IMR-90 (cell line): ENCODE data around the gene GRID1. TPM values are rescaled to one million over a fixed set of nuclear protein-coding genes. Genes with fewer than 3 reads are reported as not detected.

Experiments
- ATAC-seq: fragments of 200-7000 bp; cut with Tn5 transposase; 2 replicates; pipeline ENCODE4 v1.9.1; 2020; ENCODE audit warnings: low read depth, mild to moderate bottlenecking, moderate library complexity
- BruUV-seq: library from RNA; stranded (reverse); fragments of 400-500 nt; replicated peaks from 2 replicates; lab custom pipeline; 2021; lab: Mats Ljungman, UMichigan
- CTCF ChIA-PET: fragments of 300-600 bp; formaldehyde crosslinking; extraction: SDS; loops from one replicate; lab custom pipeline; 2021; ENCODE audit warnings: antibody characterized with exemption; lab: Yijun Ruan, JAX
- POLR2A ChIA-PET: fragments of 300-600 bp; sonication (Branson Sonifier 250); formaldehyde crosslinking; loops from one replicate; lab custom pipeline; 2022; ENCODE audit warnings: antibody characterized with exemption; ENCODE audit not compliant: unreplicated experiment; lab: Charles Lee
- DNase-seq: peaks from one replicate; pipeline ENCODE4 v3.0.0; 2013
- H2AFZ ChIP-seq: replicated peaks from 2 replicates; pipeline ENCODE3; 2013; ENCODE audit warnings: low read length, mild to moderate bottlenecking; ENCODE audit not compliant: poor library complexity
- H2AK5ac ChIP-seq: 2 replicates; pipeline ENCODE4 v1.6.1; 2013; ENCODE audit warnings: low read depth, low read length, inconsistent platforms
- H2AK9ac ChIP-seq: replicated peaks from 2 replicates; pipeline ENCODE3; 2013; ENCODE audit warnings: mild to moderate bottlenecking, low read depth, low read length, moderate library complexity; ENCODE audit not compliant: poor library complexity
- H2BK120ac ChIP-seq: 2 replicates; pipeline ENCODE4 v1.6.1; 2013; ENCODE audit warnings: low read depth, low read length, inconsistent platforms
- H2BK15ac ChIP-seq: 3 replicates; pipeline ENCODE4 v1.6.1; 2013; ENCODE audit warnings: low read depth, low read length, inconsistent platforms
- H2BK20ac ChIP-seq: 2 replicates; pipeline ENCODE4 v1.6.1; 2013; ENCODE audit warnings: low read depth, mild to moderate bottlenecking, inconsistent platforms, low read length, moderate library complexity
- H2BK5ac ChIP-seq: 2 replicates; pipeline ENCODE4 v1.6.1; 2013; ENCODE audit warnings: mild to moderate bottlenecking, low read depth, low read length, inconsistent platforms; ENCODE audit not compliant: poor library complexity, severe bottlenecking
- H3K14ac ChIP-seq: replicated peaks from 2 replicates; pipeline ENCODE4 v1.6.1; 2013; ENCODE audit warnings: low read depth, low read length, inconsistent platforms
- H3K18ac ChIP-seq: 2 replicates; pipeline ENCODE4 v1.6.1; 2013; ENCODE audit warnings: low read depth, low read length, control low read depth
- H3K23ac ChIP-seq: 2 replicates; pipeline ENCODE4 v1.6.1; 2013; ENCODE audit warnings: low read depth, low read length, inconsistent platforms
- H3K27ac ChIP-seq: 2 replicates; pipeline ENCODE4 v1.5.1; 2013; ENCODE audit warnings: mild to moderate bottlenecking, control low read depth, low read length; ENCODE audit not compliant: insufficient read depth
- H3K27me3 ChIP-seq: 2 replicates; pipeline ENCODE4 v1.6.1; 2013; ENCODE audit warnings: low read length; ENCODE audit not compliant: control insufficient read depth, insufficient read depth
- H3K36me3 ChIP-seq: 2 replicates; pipeline ENCODE4 v1.6.1; 2013; ENCODE audit warnings: low read length, mixed read lengths; ENCODE audit not compliant: control insufficient read depth, insufficient read depth
- H3K4ac ChIP-seq: 2 replicates; pipeline ENCODE4 v1.6.1; 2013; ENCODE audit warnings: low read depth, low read length, inconsistent platforms
- H3K4me1 ChIP-seq: 2 replicates; pipeline ENCODE4 v1.6.1; 2013; ENCODE audit warnings: low read length, mixed read lengths; ENCODE audit not compliant: control insufficient read depth, insufficient read depth
- H3K4me2 ChIP-seq: 2 replicates; pipeline ENCODE4 v1.6.1; 2013; ENCODE audit warnings: low read depth, mild to moderate bottlenecking, control low read depth, low read length, moderate library complexity
- H3K4me3 ChIP-seq: 2 replicates; pipeline ENCODE4 v1.5.1; 2013; ENCODE audit warnings: low read depth, mild to moderate bottlenecking, control low read depth, low read length, moderate library complexity; ENCODE audit not compliant: insufficient read depth
- H3K56ac ChIP-seq: 2 replicates; pipeline ENCODE4 v1.6.1; 2013; ENCODE audit warnings: low read length, inconsistent platforms; ENCODE audit not compliant: insufficient read depth; ENCODE audit errors: extremely low read depth
- H3K79me1 ChIP-seq, 2 experiments: 2 replicates each; pipeline ENCODE4 v1.6.1; 2013; ENCODE audit warnings: low read length in 2 of 2, inconsistent platforms in 1 of 2, low read depth in 1 of 2
- H3K9ac ChIP-seq: 2 replicates; pipeline ENCODE4 v1.6.1; 2013; ENCODE audit warnings: low read depth, low read length, control low read depth
- H3K9me1 ChIP-seq: 2 replicates; pipeline ENCODE4 v1.6.1; 2013; ENCODE audit warnings: low read length, inconsistent platforms; ENCODE audit not compliant: insufficient read depth
- H3K9me3 ChIP-seq: 2 replicates; pipeline ENCODE4 v1.6.1; 2013; ENCODE audit warnings: low read length; ENCODE audit not compliant: control insufficient read depth, insufficient read depth
- H4K20me1 ChIP-seq: 2 replicates; pipeline ENCODE4 v1.6.1; 2013; ENCODE audit warnings: low read length, inconsistent platforms; ENCODE audit not compliant: insufficient read depth
- H4K5ac ChIP-seq: 2 replicates; pipeline ENCODE4 v1.6.1; 2013; ENCODE audit warnings: mild to moderate bottlenecking, low read depth, low read length, control low read depth
- H4K8ac ChIP-seq, 2 experiments: 2 replicates each; pipeline ENCODE4 v1.6.1; 2013; ENCODE audit warnings: low read depth in 2 of 2, low read length in 2 of 2, control low read depth in 1 of 2, inconsistent platforms in 1 of 2
- H4K91ac ChIP-seq: 2 replicates; pipeline ENCODE4 v1.6.1; 2013; ENCODE audit warnings: low read depth, low read length, inconsistent platforms; ENCODE audit not compliant: insufficient read depth
- BHLHE40 ChIP-seq: fragments of 150-350 bp; IDR thresholded peaks from 2 replicates; pipeline ENCODE4 v1.6.1; 2016; ENCODE audit warnings: mild to moderate bottlenecking, low read depth, low read length
- CEBPB ChIP-seq: IDR thresholded peaks from 2 replicates; pipeline ENCODE4 v1.6.1; 2012; ENCODE audit warnings: low read depth, low read length, improper control_type of control experiment
- MAZ ChIP-seq: IDR thresholded peaks from 2 replicates; pipeline ENCODE4 v1.6.1; 2012; ENCODE audit warnings: low read depth, mild to moderate bottlenecking, low read length, improper control_type of control experiment, moderate library complexity, borderline replicate concordance
- NFE2L2 ChIP-seq: fragments of 150-350 bp; IDR thresholded peaks from 2 replicates; pipeline ENCODE4 v1.6.1; 2016; ENCODE audit warnings: low read depth, mild to moderate bottlenecking, low read length
- RCOR1 ChIP-seq: IDR thresholded peaks from 2 replicates; pipeline ENCODE4 v1.6.1; 2012; ENCODE audit warnings: mild to moderate bottlenecking, low read length, improper control_type of control experiment; ENCODE audit not compliant: insufficient replicate concordance
- RFX5 ChIP-seq: IDR thresholded peaks from 2 replicates; pipeline ENCODE4 v1.8.0; 2012; ENCODE audit warnings: low read depth, mild to moderate bottlenecking, low read length, moderate library complexity
- WGBS, 2 experiments: methylation state at CpG; one replicate each; pipeline versions ENCODE4 v1.1.5 to v1.1.7; 2013; ENCODE audit warnings: missing lambda C conversion rate in 2 of 2; ENCODE audit not compliant: insufficient read length in 1 of 2; ENCODE audit errors: extremely low coverage in 2 of 2; 5-methylcytosine and 5-hydroxymethylcytosine counted together
- dilution Hi-C: fragments of 300-500 bp; cut with HindIII; formaldehyde crosslinking; loops from one replicate; pipeline ENCODE4 v1.14.3; 2018; ENCODE audit warnings: low sequenced_read_pairs; ENCODE audit not compliant: unreplicated experiment
- in situ Hi-C: fragments of 300-500 bp; cut with MboI; formaldehyde crosslinking; loops from 3 replicates; pipeline ENCODE4 v1.14.3; 2019; ENCODE audit warnings: low sequenced_read_pairs, inconsistent platforms, mixed read lengths
- intact Hi-C: fragments of 100-400 bp; cut with micrococcal nuclease; formaldehyde crosslinking; loops from 2 replicates; pipeline ENCODE4 v1.10.0; 2022
- polyA plus RNA-seq, 3 experiments: library from polyadenylated mRNA; depleted of rRNA; stranded (reverse); fragments of >200 nt; gene quantifications; 2 replicates each; pipeline ENCODE4 v1.2.3, GENCODE V29; 2012; ENCODE audit warnings: low replicate concordance in 1 of 3
- total RNA-seq: library from RNA; depleted of rRNA; stranded (reverse); fragments of >200 nt; gene quantifications from 2 replicates; pipeline ENCODE4 v1.2.3, GENCODE V29; 2012

The GRID1 gene
- total and polyA plus RNA-seq, 2 of the 4 experiments (the other 2 are of a cell fraction) = not detected

DNA sequence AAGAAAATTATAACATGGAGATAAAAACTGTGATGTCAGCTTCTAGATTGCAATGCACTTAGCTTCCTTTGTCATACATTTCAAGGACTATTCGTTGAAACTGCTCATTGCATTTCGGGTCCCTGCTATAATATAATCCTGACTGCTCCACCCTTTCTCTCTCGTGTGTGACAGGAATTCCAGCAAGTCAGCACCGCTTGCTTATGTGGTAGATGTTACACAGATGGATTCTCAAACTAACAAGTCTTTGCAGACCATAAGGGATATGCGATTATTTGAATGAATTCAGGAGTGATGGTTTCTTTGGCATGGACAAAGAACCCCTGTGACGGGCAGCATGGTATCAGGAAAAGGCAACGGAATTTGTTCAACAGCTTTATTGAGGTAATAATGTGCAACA lies 184.0 kb downstream of the GRID1 start:
- no peaks in the 10 kb centered on the region for H4K20me1 ChIP-seq
- no peaks in the 10 kb centered on the region for H3K79me1 ChIP-seq
- H3K4ac ChIP-seq = no peak overlapping the region
- BruUV-seq = no TSS peak
- in situ Hi-C loops = loop anchor here (25.0 kb wide), 1 partner anchor 405 kb away; no protein-coding TSS in a partner anchor
- H2AK9ac ChIP-seq = no peak overlapping the region
- no peak overlapping the region for H3K4me2 ChIP-seq
- no peaks in the 10 kb centered on the region for H3K4me1 ChIP-seq
- no peak overlapping the region for H2BK20ac ChIP-seq
- no peak overlapping the region for H2AFZ ChIP-seq
- H3K27me3 ChIP-seq = no peaks in the 10 kb centered on the region
- H3K36me3 ChIP-seq = no peaks in the 10 kb centered on the region
- H3K9me1 ChIP-seq = no peaks in the 10 kb centered on the region
- no peak overlapping the region for H3K9ac ChIP-seq
- H3K9me3 ChIP-seq = no peaks in the 10 kb centered on the region
- H2BK15ac ChIP-seq = no peak overlapping the region
- ChIA-PET POLR2A (no interaction called here), CTCF (interaction anchor here (1.4 kb wide), 1 partner anchor 29 kb away, joined by 3 read pairs; no protein-coding TSS in a partner anchor)
- DNase-seq (no peak), ATAC-seq (no peak)
- H3K23ac ChIP-seq = no peak overlapping the region
- dilution Hi-C loops = no loop called here
- no peak overlapping the region for H4K91ac ChIP-seq
- no peak overlapping the region for H4K5ac ChIP-seq
- intact Hi-C loops = no loop called here
- H3K4me3 ChIP-seq = no peak overlapping the region
- H3K27ac ChIP-seq = no peak overlapping the region
- no peak overlapping the region for H3K14ac ChIP-seq
- H3K56ac ChIP-seq = no peak overlapping the region
- no peak overlapping the region for H2AK5ac ChIP-seq
- H4K8ac ChIP-seq = no peak overlapping the region
- TF ChIP-seq MAZ (no peak), BHLHE40 (no peak), RCOR1 (no peak), CEBPB (no peak), RFX5 (no peak), NFE2L2 (no peak)
- H2BK5ac ChIP-seq = no peak overlapping the region
- no peak overlapping the region for H2BK120ac ChIP-seq
- WGBS, 2 experiments = no CpG with 5 or more reads among the region's 7 CpGs
- no peak overlapping the region for H3K18ac ChIP-seq
